Activated CD8-positive, alpha-beta T cell treated with anti-CD3 and anti-CD28 coated beads, Interleukin-2, amount 10 ng/mL, durations not matched to agents 7 days and 5 days (primary cell): Measurements from ENCODE around the gene UQCRHL. TPM values are rescaled to one million over a fixed set of nuclear protein-coding genes. Genes with fewer than 3 reads are reported as not detected.

ENCODE experiments used
- ATAC-seq: fragments of 150-1000 bp; cut with Tn5 transposase; one replicate; pipeline ENCODE4 v1.10.0; 2021; ENCODE audit warnings: moderate library complexity
- CTCF ChIA-PET: fragments of 350-600 bp; sonication (Branson Sonifier 250); formaldehyde crosslinking; loops from one replicate; lab custom pipeline; 2021; ENCODE audit warnings: antibody characterized with exemption; lab: Charles Lee
- POLR2A ChIA-PET: fragments of 350-600 bp; sonication (Branson Sonifier 250); formaldehyde crosslinking; loops from one replicate; lab custom pipeline; 2021; ENCODE audit warnings: antibody characterized with exemption; lab: Charles Lee
- DNase-seq: peaks from one replicate; pipeline ENCODE4 v3.0.0-alpha.2; 2020
- H3K27ac Mint-ChIP-seq: one replicate; pipeline ENCODE4 v1.8.0; 2021; ENCODE audit warnings: mild to moderate bottlenecking, mixed read lengths
- H3K27me3 Mint-ChIP-seq: one replicate; pipeline ENCODE4 v1.8.0; 2021; ENCODE audit warnings: low read depth, mixed read lengths
- H3K36me3 Mint-ChIP-seq: one replicate; pipeline ENCODE4 v1.8.0; 2021; ENCODE audit warnings: low read depth, mixed read lengths
- H3K4me1 Mint-ChIP-seq: one replicate; pipeline ENCODE4 v1.8.0; 2021; ENCODE audit warnings: low read depth, mixed read lengths
- H3K4me3 Mint-ChIP-seq: one replicate; pipeline ENCODE4 v1.8.0; 2021; ENCODE audit warnings: mild to moderate bottlenecking, mixed read lengths
- H3K9me3 Mint-ChIP-seq: one replicate; pipeline ENCODE4 v1.8.0; 2022; ENCODE audit warnings: mixed read lengths; ENCODE audit not compliant: insufficient read depth
- total RNA-seq, 2 experiments: library from RNA; stranded (reverse); gene quantifications; one replicate each; pipeline ENCODE4 v1.2.3, GENCODE V29; 2021

Gene UQCRHL
- total RNA-seq, 2 experiments from 2014 or later: 2.4 to 2.8 TPM

- Mint-ChIP-seq H3K4me1 (no peaks in the 10 kb centered on the region), H3K27me3 (peaks cover 9% of the 10 kb centered on the region), H3K36me3 (no peaks in the 10 kb centered on the region), H3K9me3 (no peaks in the 10 kb centered on the region), H3K27ac (no peak overlapping the region), H3K4me3 (no peak overlapping the region)
- ChIA-PET CTCF (interaction anchor here (1.6 kb wide), 1 partner anchor 314 kb away, joined by 3 read pairs; no protein-coding TSS in a partner anchor), POLR2A (no interaction called here)
- ATAC-seq (no peak), DNase-seq (no peak)
Measured at GRCh38 chr1:15764890-15765289, 42.6 kb downstream of the UQCRHL start.

- no peak overlapping the region for H3K4me3 Mint-ChIP-seq
- peaks cover 12% of the 10 kb centered on the region for H3K27me3 Mint-ChIP-seq
- no peaks in the 10 kb centered on the region for H3K9me3 Mint-ChIP-seq
- DNase-seq: no peak
- no peak overlapping the region for H3K27ac Mint-ChIP-seq
- ChIA-PET CTCF (interaction anchor here (1.6 kb wide), 1 partner anchor 315 kb away, joined by 3 read pairs; no protein-coding TSS in a partner anchor), POLR2A (no interaction called here)
- no peaks in the 10 kb centered on the region for H3K36me3 Mint-ChIP-seq
- ATAC-seq: no peak
- no peaks in the 10 kb centered on the region for H3K4me1 Mint-ChIP-seq
Measured at GRCh38 chr1:15764269-15764764, 43.1 kb downstream of the UQCRHL start.

GRCh38 chr1:15762546-15762945 is 44.9 kb downstream of the UQCRHL start:
- Mint-ChIP-seq H3K27me3 (peaks cover 17% of the 10 kb centered on the region), H3K27ac (no peak overlapping the region), H3K9me3 (no peaks in the 10 kb centered on the region), H3K36me3 (no peaks in the 10 kb centered on the region), H3K4me1 (peaks cover 3% of the 10 kb centered on the region), H3K4me3 (no peak overlapping the region)
- no peak for ATAC-seq
- POLR2A ChIA-PET: no interaction called here
- no peak for DNase-seq
- CTCF ChIA-PET: no interaction called here

GRCh38 chr1:15761366-15762128 is 45.9 kb downstream of the UQCRHL start:
- no peak overlapping the region for H3K27ac Mint-ChIP-seq
- DNase-seq (no peak), ATAC-seq (no peak)
- CTCF ChIA-PET: interaction anchor here (0.8 kb wide), 1 partner anchor 42 kb away, joined by 3 read pairs; no protein-coding TSS in a partner anchor
- no peak overlapping the region for H3K4me3 Mint-ChIP-seq
- no peaks in the 10 kb centered on the region for H3K9me3 Mint-ChIP-seq
- no peaks in the 10 kb centered on the region for H3K36me3 Mint-ChIP-seq
- POLR2A ChIA-PET: no interaction called here
- peaks cover 27% of the 10 kb centered on the region for H3K27me3 Mint-ChIP-seq
- H3K4me1 Mint-ChIP-seq: peaks cover 5% of the 10 kb centered on the region

GRCh38 chr1:15760520-15761211 is 46.8 kb downstream of the UQCRHL start:
- H3K27me3 Mint-ChIP-seq: peaks cover 34% of the 10 kb centered on the region
- peaks cover 10% of the 10 kb centered on the region for H3K4me1 Mint-ChIP-seq
- ATAC-seq (no peak), DNase-seq (no peak)
- H3K9me3 Mint-ChIP-seq: no peaks in the 10 kb centered on the region
- ChIA-PET POLR2A (no interaction called here), CTCF (no interaction called here)
- no peaks in the 10 kb centered on the region for H3K36me3 Mint-ChIP-seq
- no peak overlapping the region for H3K27ac Mint-ChIP-seq
- H3K4me3 Mint-ChIP-seq: no peak overlapping the region

GRCh38 chr1:15758953-15759661 is 48.3 kb downstream of the UQCRHL start:
- CTCF ChIA-PET: no interaction called here
- H3K36me3 Mint-ChIP-seq: no peaks in the 10 kb centered on the region
- H3K4me3 Mint-ChIP-seq: no peak overlapping the region
- no peaks in the 10 kb centered on the region for H3K9me3 Mint-ChIP-seq
- H3K27me3 Mint-ChIP-seq: peaks cover 41% of the 10 kb centered on the region
- H3K27ac Mint-ChIP-seq: no peak overlapping the region
- peaks cover 10% of the 10 kb centered on the region for H3K4me1 Mint-ChIP-seq
- no peak for DNase-seq
- POLR2A ChIA-PET: no interaction called here
- ATAC-seq: peak; percentile 19

- Mint-ChIP-seq H3K4me3 (peak within 1 kb of the TSS; percentile 15), H3K27ac (no peak within 1 kb of the TSS), H3K4me1 (peaks cover 10% of the 10 kb centered on the region), H3K27me3 (peaks cover 41% of the 10 kb centered on the region), H3K9me3 (no peaks in the 10 kb centered on the region), H3K36me3 (no peaks in the 10 kb centered on the region)
- ChIA-PET POLR2A (no interaction called here), CTCF (no interaction called here)
- ATAC-seq (peak; percentile 35), DNase-seq (no peak)
Measured at GRCh38 chr1:15758343-15758931, 49.0 kb downstream of the UQCRHL start, which contains the start of gene FBLIM1. FBLIM1 (plus strand) TSS chr1:15758795; CDS start chr1:15764984, 6,189 bp downstream.

GRCh38 chr1:15757575-15758342 is 49.7 kb downstream of the UQCRHL start:
- no peak overlapping the region for H3K27ac Mint-ChIP-seq
- H3K27me3 Mint-ChIP-seq: peaks cover 41% of the 10 kb centered on the region
- no peaks in the 10 kb centered on the region for H3K9me3 Mint-ChIP-seq
- DNase-seq (no peak), ATAC-seq (no peak)
- H3K4me3 Mint-ChIP-seq: peak overlapping the region; percentile 15
- CTCF ChIA-PET: no interaction called here
- peaks cover 10% of the 10 kb centered on the region for H3K4me1 Mint-ChIP-seq
- POLR2A ChIA-PET: no interaction called here
- no peaks in the 10 kb centered on the region for H3K36me3 Mint-ChIP-seq

Other genes with a start within 250 kb of the UQCRHL start
- gene AGMAT, start 222.6 kb downstream of the UQCRHL start, total RNA-seq: 10 to 100 TPM; 10.3 to 10.4 TPM
- 10 to 100 TPM; 28.8 to 31.1 TPM for gene DDI2, start 190.2 kb downstream of the UQCRHL start, total RNA-seq
- gene PLEKHM2, start 123.3 kb downstream of the UQCRHL start, total RNA-seq: 10 to 100 TPM; 51.0 to 52.6 TPM
- 1 to 10 TPM; 1.6 TPM for gene SLC25A34, start 71.4 kb downstream of the UQCRHL start, total RNA-seq
- not detected for gene TMEM82, start 65.2 kb downstream of the UQCRHL start, total RNA-seq
- gene FBLIM1, start 48.9 kb downstream of the UQCRHL start, total RNA-seq: not detected
- gene SPEN, start 40.1 kb upstream of the UQCRHL start, total RNA-seq: 10 to 100 TPM; 65.0 to 66.3 TPM
- 10 to 100 TPM; 32.3 to 33.3 TPM for gene ZBTB17, start 168.5 kb upstream of the UQCRHL start, total RNA-seq
- not detected for gene SRARP, start 196.6 kb upstream of the UQCRHL start, total RNA-seq
- not detected for gene HSPB7, start 210.4 kb upstream of the UQCRHL start, total RNA-seq
- not detected for gene CLCNKA, start 214.4 kb upstream of the UQCRHL start, total RNA-seq
- not detected for gene CLCNKB, start 236.1 kb upstream of the UQCRHL start, total RNA-seq